HG03103 (cell line): ENCODE results near the gene LRRC15.
A peak's percentile ranks its signal among the peaks of the same experiment; 100 is the strongest.

ENCODE experiments used
- ATAC-seq: cut with Tn5 transposase; IDR thresholded peaks from one replicate; pipeline ENCODE4 v1.9.1; 2021; ENCODE audit warnings: low read depth; ENCODE audit not compliant: unreplicated experiment

Gene LRRC15

DNA sequence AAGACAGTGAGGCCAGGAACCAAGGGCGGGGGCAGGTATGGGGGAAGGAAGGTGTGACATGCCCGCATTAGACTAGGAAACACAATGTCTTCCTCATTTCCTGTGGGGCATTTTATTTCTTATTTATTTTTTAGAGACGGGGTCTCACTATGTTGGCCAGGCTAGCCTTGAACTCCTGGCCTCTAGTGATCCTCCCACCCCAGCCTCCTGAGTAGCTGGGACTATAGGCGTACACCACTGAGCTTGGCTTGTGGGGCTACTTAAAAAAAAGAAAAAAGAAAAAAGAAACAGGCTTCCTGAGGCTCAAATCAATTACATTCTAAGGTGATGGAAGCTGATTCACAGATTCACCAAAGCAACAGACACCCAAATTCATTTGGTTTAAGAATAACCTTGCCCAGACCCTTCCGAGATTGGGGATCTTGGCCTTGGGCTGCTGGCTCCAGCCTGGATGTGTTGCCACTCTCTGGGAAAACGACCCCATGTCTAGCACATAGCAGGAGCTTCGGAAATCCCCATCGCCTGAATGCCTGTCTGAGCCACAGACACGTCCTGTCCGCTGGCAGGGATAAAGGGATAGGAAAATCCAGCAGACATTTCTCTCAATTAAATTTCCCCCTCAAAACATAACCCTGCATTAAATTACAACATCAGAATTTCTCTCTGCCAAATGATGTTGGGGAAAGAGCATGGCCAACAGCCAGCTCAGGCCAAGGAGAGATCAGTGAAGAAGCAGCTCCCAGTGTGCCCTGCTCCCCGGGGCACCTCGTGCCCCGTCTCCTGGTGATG, 31.4 kb downstream of the LRRC15 start:
- no peak for ATAC-seq

DNA sequence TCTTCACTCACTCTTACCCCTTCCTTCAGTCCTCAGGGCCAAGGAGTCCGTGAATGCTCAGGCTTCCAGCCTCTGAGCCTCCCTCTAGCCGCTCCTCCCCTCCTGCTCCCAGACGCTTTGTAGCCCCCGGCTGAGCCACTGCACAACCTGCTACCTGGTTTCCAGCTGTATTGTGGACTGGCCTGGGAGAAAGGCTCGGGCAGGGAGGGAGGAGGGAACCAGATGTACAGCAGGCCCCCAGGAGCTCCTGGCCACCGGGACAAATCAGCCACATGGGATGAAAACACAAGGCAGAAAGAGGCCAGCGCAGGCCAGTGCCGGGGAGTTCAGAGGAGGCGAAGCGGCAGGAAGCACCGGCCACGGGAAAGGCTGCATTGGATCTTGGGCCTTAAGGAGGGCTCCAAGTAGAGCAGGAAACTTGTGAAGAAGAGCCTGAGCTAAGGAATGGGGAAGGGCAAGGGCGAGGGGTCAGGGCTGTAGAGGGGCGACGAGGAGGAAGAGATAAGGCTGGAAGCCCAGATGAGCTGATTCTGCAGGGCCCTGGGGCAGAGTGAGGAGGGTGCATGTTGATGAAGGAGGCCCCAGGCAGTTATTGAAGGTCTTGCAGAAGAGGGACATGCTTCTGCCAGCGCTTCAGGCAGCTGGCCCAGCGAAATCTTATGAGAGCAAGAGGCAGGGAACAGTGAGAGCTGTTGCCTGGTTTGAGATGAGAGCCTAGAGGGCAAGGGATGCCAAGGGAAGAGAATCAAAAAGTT, 32.8 kb downstream of the LRRC15 start:
- ATAC-seq = no peak

- no peak for ATAC-seq
These were observed 35.6 kb downstream of the LRRC15 start for GRCh38 chr3:194333981-194334320.

DNA sequence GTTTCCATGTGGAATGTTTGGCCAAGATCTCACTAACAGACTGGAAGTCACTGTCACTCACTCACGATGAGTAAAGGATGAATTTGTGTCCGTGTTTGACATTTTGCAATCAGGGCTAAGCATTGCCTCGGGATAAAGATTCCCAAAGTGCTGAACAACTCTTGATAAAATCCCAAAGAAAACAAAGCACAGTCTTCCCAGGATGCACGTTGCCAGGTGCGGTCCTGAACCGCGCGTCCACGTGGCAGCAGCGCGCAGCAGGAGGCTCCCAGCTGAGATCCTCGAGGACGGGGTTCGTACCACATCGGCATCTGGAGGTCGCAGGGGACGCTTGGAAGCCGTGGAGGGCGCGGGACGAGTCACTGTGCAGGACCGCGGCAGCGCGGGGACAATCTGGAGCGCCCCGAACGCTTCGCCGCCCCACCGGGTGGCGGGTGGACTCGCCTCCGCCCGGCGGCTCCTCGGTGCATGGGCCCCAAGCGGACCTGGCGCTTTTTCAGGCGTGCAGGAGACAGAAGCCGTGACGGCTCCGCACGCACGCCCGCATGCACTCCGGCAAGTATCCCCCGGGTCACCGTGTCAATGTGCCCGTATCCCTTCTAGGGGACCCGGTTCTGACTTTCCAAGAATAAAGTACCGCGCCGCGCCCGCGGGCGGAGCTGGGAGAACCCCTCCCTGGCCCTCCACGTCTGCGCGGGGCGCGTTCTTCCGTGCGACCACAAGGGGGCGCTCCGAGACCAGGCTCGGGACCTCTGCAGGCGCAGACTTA, 36.1 kb downstream of the LRRC15 start:
- peak; percentile 86 for ATAC-seq

DNA sequence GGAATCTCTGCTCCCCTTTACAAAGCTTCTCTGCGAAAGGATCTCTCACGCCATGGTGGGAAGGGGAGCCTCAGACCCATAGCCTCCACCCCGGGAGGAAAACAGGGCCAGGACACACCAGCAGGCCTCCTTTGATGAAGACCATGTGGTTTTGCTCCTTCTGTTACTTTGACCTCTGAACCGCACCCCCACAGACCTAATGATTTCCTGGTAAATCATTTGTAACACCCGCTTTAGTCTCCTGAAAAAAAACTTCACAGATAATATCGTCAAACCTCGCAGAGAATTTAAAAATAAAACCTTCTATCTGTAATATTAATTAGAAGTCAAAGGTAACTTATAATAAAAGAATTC, 36.7 kb downstream of the LRRC15 start:
- no peak for ATAC-seq

DNA sequence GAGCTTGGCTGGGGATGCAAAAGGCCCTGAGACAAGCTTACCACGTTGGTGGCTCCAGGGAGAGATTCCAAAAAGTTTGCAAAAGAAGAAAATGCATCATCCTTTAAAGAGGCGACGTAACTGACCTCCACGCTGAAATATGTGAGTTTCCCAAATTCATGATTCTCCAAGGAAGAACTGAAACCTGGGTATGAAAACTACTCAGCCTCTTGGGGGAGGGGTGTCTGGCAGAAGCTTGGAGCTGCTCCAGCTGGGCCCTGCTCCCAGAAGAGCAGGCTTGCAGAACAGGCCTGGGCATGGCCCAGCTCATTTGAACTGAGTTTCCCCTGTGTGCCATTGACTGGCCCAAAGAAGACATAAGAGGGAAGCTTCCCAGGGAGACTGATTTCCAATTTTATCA, 39.0 kb downstream of the LRRC15 start:
- no peak for ATAC-seq

- ATAC-seq = no peak
These were observed 39.4 kb downstream of the LRRC15 start for GRCh38 chr3:194330160-194330559.

DNA sequence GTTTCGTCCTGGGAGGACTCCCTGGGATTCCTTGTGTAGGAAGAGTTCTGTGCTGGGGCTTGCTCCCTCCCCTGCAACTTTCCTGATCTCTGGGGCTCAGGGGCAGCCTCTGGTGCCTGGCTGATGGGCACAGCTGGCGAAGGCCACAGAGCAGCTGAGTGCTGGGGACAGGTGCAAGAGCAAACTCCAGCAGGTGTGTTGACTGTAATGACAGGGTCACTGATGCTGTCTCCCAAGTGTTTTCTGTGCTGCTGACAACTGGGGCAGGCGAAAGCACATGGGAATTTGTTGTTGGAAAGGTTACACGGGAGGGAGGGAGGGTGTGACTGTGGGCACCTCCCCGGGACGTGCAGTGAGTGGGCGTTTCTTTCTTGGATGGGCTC, 40.0 kb downstream of the LRRC15 start:
- ATAC-seq = no peak

GRCh38 chr3:194328942-194329582, 40.5 kb downstream of the LRRC15 start:
- no peak for ATAC-seq

DNA sequence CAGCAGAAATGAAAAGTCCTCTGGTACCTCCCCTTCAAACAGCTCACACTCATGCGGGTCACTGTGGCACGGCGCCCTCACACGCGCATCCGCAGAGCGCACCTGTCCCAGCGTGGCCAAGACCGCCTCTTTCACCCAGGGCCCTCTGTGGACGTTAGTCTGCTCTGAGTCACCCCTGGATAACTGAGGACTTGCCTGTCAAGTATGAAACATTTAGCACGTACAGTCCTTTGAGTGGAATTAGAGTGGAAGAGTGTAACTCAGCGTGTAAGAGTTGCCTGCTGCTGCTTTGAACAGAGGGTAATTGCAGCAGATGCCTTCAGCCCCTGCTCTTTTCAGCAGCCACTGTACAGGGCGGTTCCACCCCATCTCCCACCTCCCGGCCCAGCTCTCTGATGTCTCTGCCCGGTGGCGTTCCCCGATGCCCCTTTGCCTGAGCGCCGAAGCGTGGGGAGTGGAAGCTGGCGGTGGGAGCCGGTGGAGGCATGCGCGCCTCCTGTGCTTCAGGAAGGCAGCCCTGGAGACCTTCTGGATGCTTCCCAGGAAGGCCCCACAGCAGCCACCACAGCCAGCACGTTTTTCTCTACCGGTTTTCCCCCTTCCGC, 41.4 kb downstream of the LRRC15 start:
- ATAC-seq = no peak

DNA sequence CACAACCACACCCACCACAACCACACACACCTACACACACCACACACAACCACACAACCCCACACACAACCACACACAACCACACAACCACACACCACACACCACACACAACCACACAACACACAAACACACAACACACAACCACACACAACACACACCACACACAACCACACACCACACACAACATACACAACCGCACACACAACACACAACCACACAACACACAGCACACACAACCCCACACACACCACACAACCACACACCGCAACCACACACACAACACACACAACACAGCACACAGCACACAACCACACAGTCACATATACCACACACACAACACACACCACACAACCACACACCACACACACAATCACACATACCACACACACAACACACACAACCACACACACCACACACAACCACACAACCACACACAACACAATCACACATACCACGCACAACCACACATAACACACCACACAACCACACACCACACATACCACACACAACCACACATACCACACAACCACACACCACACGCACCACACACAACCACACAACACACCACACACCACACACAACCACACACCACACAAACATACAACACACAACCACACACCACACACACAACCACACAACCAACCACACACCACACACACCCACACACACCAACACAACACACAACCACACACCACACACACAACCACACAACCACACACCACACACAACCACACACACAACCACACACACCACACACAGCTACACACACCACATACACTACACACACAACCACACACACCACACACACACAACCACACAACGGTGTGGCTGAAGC, 42.1 kb downstream of the LRRC15 start:
- ATAC-seq = no peak

DNA sequence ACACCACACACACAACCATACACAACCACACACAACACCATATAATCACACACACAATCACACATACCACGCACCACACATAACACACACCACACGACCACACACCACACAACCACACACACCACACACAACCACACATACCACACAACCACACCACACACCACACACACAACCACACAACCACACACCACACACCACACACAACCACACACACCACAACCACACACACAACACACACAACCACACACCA, 42.6 kb downstream of the LRRC15 start:
- no peak for ATAC-seq

GRCh38 chr3:194326192-194326967, 43.2 kb downstream of the LRRC15 start:
- ATAC-seq = no peak

- ATAC-seq = no peak
These were observed 44.0 kb downstream of the LRRC15 start for GRCh38 chr3:194325424-194326153.

GRCh38 chr3:194324823-194325327, 44.7 kb downstream of the LRRC15 start:
- ATAC-seq = no peak

GRCh38 chr3:194323785-194324735, 45.5 kb downstream of the LRRC15 start:
- peak; percentile 52 for ATAC-seq

DNA sequence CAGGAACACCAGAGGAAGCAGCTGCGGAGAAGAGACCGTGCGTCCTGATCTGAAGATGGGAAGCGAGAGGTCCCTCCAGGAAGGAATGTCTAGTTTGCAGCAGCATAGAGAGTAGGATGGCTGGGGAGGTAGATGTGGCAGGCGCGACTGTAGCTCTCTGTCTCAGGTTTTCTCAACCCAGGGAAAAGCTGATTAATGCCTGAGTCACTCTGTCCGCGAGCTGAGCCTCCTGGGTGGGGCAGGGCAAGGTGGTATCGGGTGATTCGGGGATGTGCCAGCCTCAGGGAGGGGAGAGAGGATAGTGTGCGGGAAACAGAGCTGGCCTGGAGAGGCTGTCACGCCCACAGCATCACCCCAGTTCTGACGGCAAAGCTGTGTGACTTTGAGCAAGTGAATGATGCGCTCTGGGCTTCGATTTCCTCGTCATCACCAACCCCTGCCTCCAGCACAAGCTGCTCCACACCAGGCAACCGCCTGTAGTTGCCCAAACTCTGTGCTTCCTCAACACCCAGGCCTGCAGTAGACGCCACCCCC, 46.8 kb downstream of the LRRC15 start:
- ATAC-seq = no peak
